Measurements from ENCODE around the gene BDKRB2.

BDKRB2 gene

GRCh38 chr14:96232506-96232905, 27.9 kb downstream of the BDKRB2 start:
- Histone ChIP-seq H3K9me3 (ENCODE audit: insufficient read depth, low read depth, low read length) (no peaks in the 10 kb centered on the region; the same call in 1 of the 2 replicates), H3K36me3 (ENCODE audit: insufficient read depth, low read length) (no peaks in the 10 kb centered on the region), H2AFZ (ENCODE audit: low read length) (no peak overlapping the region), H3K79me2 (ENCODE audit: insufficient read depth, low read length) (no peaks in the 10 kb centered on the region), H3K27me3 (ENCODE audit: insufficient read depth, low read length, poor library complexity, severe bottlenecking) (no peaks in the 10 kb centered on the region), H3K9ac (ENCODE audit: low read depth, low read length, poor library complexity, severe bottlenecking) (no peak overlapping the region), H3F3A (ENCODE audit: low read depth) (no peaks in the 10 kb centered on the region), H4K20me1 (ENCODE audit: insufficient read depth, low read length, poor library complexity, severe bottlenecking) (no peaks in the 10 kb centered on the region), H3K4me1 (ENCODE audit: insufficient read depth, low read length, poor library complexity, severe bottlenecking) (no peaks in the 10 kb centered on the region), H3K4me2 (ENCODE audit: low read depth, low read length, poor library complexity, severe bottlenecking) (no peak overlapping the region), H3K4me3 (ENCODE audit: low read length, poor library complexity, severe bottlenecking) (no peak overlapping the region), H3K9me2 (replicated peaks; ENCODE audit: low read depth, low read length) (no peaks in the 10 kb centered on the region)
- TF ChIP-seq CTCF (conservative IDR thresholded peaks at IDR 0.05; ENCODE audit: low read length) (no peak), EZH2phosphoT487 (IDR thresholded peaks at IDR 0.05; ENCODE audit: borderline replicate concordance) (no peak)

- Histone ChIP-seq H3K4me1 (ENCODE audit: insufficient read depth, low read length, poor library complexity, severe bottlenecking) (no peaks in the 10 kb centered on the region), H3K9me2 (replicated peaks; ENCODE audit: low read depth, low read length) (no peaks in the 10 kb centered on the region), H3K79me2 (ENCODE audit: insufficient read depth, low read length) (no peaks in the 10 kb centered on the region), H3K9ac (ENCODE audit: low read depth, low read length, poor library complexity, severe bottlenecking) (no peak overlapping the region), H3K36me3 (ENCODE audit: insufficient read depth, low read length) (no peaks in the 10 kb centered on the region), H3K27me3 (ENCODE audit: insufficient read depth, low read length, poor library complexity, severe bottlenecking) (no peaks in the 10 kb centered on the region), H3K4me2 (ENCODE audit: low read depth, low read length, poor library complexity, severe bottlenecking) (no peak overlapping the region), H2AFZ (ENCODE audit: low read length) (no peak overlapping the region), H3F3A (ENCODE audit: low read depth) (no peaks in the 10 kb centered on the region), H3K4me3 (ENCODE audit: low read length, poor library complexity, severe bottlenecking) (no peak overlapping the region), H4K20me1 (ENCODE audit: insufficient read depth, low read length, poor library complexity, severe bottlenecking) (no peaks in the 10 kb centered on the region), H3K9me3 (ENCODE audit: insufficient read depth, low read depth, low read length) (0 out of 2 replicates have a peak, but pooled peaks cover 3% of the 10 kb centered on the region)
- TF ChIP-seq CTCF (conservative IDR thresholded peaks at IDR 0.05; ENCODE audit: low read length) (no peak), EZH2phosphoT487 (IDR thresholded peaks at IDR 0.05; ENCODE audit: borderline replicate concordance) (no peak)
Measured at GRCh38 chr14:96233661-96234060, 29.0 kb downstream of the BDKRB2 start.

GRCh38 chr14:96235426-96235825, 30.8 kb downstream of the BDKRB2 start:
- TF ChIP-seq CTCF (conservative IDR thresholded peaks at IDR 0.05; ENCODE audit: low read length) (no peak), EZH2phosphoT487 (IDR thresholded peaks at IDR 0.05; ENCODE audit: borderline replicate concordance) (no peak)
- H3K4me3 ChIP-seq (ENCODE audit: low read length, poor library complexity, severe bottlenecking) = no peak overlapping the region
- no peaks in the 10 kb centered on the region for H3K36me3 ChIP-seq (ENCODE audit: insufficient read depth, low read length)
- no peaks in the 10 kb centered on the region for H3F3A ChIP-seq (ENCODE audit: low read depth)
- H3K79me2 ChIP-seq (ENCODE audit: insufficient read depth, low read length) = no peaks in the 10 kb centered on the region
- H3K27me3 ChIP-seq (ENCODE audit: insufficient read depth, low read length, poor library complexity, severe bottlenecking) = no peaks in the 10 kb centered on the region
- 0 out of 2 replicates have a peak, but pooled peaks cover 3% of the 10 kb centered on the region for H3K9me3 ChIP-seq (ENCODE audit: insufficient read depth, low read depth, low read length)
- no peaks in the 10 kb centered on the region for H3K9me2 ChIP-seq (replicated peaks; ENCODE audit: low read depth, low read length)
- no peak overlapping the region for H3K9ac ChIP-seq (ENCODE audit: low read depth, low read length, poor library complexity, severe bottlenecking)
- no peaks in the 10 kb centered on the region for H3K4me1 ChIP-seq (ENCODE audit: insufficient read depth, low read length, poor library complexity, severe bottlenecking)
- H3K4me2 ChIP-seq (ENCODE audit: low read depth, low read length, poor library complexity, severe bottlenecking) = no peak overlapping the region
- no peaks in the 10 kb centered on the region for H4K20me1 ChIP-seq (ENCODE audit: insufficient read depth, low read length, poor library complexity, severe bottlenecking)
- no peak overlapping the region for H2AFZ ChIP-seq (ENCODE audit: low read length)

Measured in Loucy (cell line).